NCI-H69 (cell line): ENCODE measurements around the gene COQ3.
"Not testable (repeated sequence)": the region's sequence is repeated elsewhere in the genome, so short reads cannot be mapped to it uniquely, and the experiment has no call there.

Experiments used
- DNase-seq: peaks from one replicate; lab custom pipeline; 2025; lab: John Stamatoyannopoulos, UW

The COQ3 gene

DNA sequence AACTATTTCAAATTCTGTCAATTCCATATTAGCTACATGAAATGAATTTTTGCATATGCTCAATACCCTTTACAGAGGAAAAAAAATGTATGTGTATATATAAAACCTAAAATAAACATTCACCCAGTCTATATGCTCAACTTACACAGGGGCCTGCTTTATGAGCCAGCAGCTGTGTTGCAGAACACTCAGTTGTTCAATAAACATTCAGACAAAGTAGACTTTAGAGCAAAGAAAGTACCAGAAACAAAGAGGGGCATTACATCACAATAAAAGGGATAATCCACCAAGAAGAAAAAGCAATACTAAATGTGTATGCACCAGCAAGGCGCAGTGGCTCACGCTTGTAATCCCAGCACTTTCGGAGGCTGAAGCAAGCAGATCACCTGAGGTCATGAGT is 9.5 kb downstream of the COQ3 start:
- no peak for DNase-seq

- no peak for DNase-seq
Measured at GRCh38 chr6:99378636-99379035, 15.4 kb downstream of the COQ3 start.

- no peak for DNase-seq
Measured at GRCh38 chr6:99369533-99369932, 24.5 kb downstream of the COQ3 start.

DNA sequence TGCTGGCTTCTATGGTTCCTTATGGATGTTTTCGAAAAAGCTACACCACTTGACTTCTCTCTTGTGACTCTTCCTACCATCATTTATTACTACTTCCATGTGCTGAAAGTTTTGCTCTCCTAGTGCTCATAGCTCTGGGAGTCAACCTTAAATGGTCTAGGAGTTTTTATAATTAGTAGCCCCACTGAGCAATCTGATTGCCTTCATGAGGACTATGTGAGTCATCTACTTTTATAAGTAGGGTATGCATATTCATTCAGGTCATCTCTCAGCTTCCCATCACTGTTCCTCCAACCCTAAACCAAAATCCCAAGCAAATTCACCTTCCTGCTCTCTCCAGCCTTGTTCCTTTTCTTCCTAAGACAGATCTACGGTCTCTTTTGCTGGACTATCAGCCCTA is 27.1 kb downstream of the COQ3 start:
- no peak for DNase-seq

DNA sequence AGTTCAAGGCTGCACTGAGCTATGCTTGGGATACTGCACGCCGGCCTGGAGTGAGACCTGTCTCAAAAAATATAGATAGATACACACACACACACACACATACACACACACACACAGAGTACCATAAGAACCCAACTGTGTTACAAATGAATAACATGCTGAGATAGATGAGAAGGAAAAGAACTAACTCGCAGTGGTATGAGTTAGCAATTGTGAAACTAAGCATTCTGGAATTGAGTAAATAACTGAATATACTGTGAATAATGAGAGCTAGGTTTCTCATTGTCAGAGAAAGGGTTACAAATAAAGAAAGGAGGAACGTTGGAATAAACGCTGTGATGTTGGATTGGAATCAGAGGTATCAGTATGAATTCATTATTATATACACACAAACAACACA is 30.0 kb downstream of the COQ3 start:
- DNase-seq, result no peak

GRCh38 chr6:99362678-99363268 is 31.2 kb downstream of the COQ3 start:
- DNase-seq, result no peak

DNA sequence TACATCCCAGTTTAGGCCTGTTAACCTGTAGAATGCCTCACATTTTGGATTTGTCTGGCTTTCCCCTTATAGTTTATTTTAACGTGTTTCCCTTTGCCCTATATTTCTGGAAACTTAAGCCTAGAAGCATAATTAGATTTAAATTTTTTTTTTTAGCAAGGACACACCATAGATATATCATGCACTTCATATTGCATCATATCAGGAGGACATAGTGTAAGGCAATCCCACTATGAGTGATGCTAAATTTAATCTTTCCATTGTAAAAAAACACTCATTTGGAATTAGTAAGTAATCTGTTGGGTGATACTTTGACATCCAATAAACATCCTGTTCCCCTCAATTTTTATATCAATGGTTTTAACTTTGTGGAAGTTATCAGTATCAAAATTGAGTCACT is 34.2 kb downstream of the COQ3 start:
- DNase-seq, result no peak

DNA sequence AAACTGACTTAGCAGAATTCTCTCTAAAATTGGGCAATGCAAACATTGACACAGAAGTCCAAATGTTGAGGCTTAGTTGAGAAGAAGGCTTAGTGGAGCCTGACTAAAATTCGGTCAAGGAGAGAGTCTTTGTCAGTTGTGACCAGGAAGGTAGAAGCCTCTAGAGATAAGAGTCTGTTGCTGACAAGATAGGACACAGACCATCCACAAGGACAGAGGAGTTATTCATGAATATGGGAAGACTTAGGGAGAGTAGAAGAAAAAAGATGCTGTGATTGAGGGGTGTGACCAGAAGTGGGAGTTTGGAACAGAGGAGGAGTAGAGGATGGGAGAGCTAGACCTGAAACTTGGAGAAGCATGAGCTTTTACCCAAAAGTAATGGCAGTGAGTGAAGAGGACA is 37.4 kb downstream of the COQ3 start:
- DNase-seq, result no peak

DNA sequence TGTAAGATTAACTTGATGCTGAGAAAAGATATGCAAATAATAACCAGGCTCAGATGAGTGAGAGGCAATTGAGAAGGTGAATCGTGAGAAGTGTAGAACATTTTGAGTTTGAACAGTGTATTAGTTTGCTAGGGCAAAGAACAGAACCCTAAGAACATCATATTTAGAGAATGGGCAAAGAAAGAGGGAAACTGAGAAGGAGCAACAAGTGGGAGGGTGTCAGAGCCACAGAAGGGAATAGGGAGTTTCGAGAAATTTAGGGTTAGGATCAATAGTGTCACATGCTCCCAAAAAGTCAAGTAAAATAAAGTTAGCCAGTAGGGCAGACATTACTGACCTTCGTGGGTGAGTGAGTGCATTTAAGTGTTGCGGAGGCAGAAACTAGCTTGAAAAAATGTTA is 39.0 kb downstream of the COQ3 start:
- no peak for DNase-seq

- DNase-seq, result no peak
Measured at GRCh38 chr6:99353126-99353525, 40.9 kb downstream of the COQ3 start.

DNA sequence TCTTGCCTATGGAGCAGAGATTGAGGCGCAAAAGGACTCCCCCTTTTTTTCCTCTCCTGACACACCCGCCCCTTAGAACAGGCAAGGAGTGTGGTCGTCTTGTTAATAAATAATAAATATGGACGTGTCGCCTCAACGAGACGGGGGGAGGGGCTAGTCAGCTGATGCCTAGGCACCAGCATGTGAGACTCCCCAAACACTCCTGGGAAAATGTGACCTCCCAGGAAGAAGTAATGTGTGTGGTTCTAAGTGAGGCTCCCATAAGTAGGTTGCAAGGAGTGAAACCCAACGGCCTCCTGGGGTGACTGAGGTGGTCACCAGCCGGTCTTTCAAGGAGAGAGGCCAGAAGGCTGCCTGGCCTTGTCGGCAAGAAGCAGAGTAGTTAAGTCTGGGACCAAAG is 43.4 kb downstream of the COQ3 start:
- peak; percentile 63 for DNase-seq

DNA sequence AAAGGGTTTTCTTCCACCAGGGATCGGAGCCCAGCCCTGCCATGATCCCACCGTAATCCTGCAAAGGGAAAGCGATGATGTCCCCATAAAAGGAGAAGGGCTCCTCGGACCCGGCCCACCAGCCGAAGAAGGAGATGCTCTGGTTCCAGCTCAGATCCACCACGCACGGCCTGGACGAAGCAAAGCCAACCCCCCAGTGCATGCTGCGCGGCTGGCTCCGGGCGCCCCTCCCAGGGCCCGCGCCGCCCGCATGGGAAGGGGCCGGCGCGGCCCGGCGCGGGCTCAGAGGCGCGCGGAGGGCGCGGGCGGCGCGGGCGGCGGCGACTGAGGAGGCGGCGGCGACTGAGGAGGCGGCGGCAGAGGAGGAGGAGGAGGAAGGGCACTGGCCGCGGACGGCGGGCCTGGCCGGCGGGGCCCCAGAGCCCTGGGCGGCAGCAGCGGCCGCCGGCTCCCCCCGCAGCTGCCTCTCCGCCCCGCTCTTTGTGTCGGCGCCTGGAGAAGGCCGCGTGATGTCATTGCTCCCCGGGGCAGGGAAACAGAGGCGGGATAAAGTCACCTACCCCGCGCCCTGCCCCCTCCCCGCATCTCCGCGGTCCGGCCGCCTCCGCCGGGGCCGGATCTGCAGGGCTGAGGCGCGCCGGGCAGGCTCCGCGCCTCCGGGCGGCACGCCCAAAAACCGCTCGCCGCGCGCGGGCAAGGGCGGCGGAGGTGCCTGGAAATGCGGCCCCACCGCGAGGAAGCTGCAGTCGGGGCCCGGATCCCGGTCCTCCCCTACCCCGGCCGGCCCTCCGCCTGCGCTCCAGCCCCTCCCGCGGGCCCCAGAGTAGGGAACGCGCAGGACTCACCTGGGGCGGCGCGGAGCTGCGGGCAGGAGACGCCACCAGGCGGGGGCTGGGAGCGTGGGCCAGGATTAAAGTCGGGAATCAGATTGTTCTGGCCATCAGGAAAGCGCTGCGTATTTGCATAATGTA is 44.5 kb downstream of the COQ3 start, which contains the start of gene FAXC:
Gene FAXC, minus strand, starts transcription at position 504 of the 971 bp plus-strand sequence. Its CDS starts 302 bp downstream, at position 202.
- peak; percentile 92 for DNase-seq

DNA sequence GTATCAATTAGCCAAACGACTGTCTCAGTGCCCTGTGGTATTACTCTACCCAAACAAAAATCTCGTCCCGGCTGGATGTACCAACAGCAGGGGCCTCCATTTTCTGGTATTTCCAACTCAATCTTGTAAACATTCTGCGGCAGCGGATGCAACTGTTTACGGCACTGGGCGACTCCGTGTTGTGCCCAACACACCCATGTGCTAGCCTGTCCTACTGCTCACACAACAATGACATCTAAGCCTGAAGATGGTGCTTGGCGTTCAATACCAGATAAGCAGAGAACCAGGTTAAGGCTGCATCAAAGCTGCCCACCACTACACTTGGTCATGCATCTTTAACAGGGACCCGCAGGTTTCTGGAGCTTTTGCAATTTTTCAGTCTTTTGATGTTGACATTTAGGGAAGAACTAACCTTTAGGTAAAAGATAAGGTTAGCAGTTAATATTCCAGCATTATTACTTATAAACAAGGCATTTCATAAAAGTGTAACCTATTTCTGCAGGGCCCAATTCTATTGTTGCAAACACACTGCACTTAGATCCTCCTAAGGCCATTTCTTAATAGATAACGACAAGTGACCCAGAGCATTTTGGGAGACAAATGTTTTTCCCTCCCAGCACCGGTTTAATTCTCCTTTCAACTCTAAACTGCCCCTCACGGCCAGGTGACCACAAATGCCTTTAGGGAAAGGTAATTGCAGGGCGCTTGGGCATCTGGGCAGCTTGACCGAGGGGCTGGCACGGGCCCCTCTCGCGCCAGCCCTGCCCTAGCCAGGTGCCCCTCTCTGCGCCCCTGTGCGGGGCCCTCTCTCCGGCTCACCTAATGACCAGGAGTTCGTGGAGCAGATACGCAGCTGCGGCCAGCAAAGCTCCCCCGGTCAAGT is 45.5 kb downstream of the COQ3 start:
- peak; percentile 74 for DNase-seq

DNA sequence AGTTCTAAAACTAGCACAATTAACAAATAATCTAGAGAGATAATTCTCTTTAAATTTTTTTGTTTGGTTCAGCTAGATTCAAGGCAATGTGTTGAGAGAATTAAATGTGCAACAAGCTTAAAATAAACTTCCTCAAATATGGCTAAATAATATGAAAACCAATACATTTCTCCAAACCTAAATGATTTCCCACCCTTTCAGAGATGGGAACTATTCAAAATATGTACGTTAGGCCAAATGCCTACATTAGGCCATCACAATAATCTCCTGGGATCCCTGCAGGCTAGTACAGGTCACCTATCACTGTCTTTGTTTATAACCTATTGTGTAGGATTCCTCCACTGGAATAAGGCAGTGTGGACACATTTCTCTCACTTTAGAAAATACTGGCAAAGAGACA is 46.2 kb downstream of the COQ3 start:
- peak; percentile 30 for DNase-seq

- DNase-seq, result no peak
Measured at GRCh38 chr6:99346595-99346994, 47.4 kb downstream of the COQ3 start.

GRCh38 chr6:99345164-99345563 is 48.8 kb downstream of the COQ3 start:
- no peak for DNase-seq

DNA sequence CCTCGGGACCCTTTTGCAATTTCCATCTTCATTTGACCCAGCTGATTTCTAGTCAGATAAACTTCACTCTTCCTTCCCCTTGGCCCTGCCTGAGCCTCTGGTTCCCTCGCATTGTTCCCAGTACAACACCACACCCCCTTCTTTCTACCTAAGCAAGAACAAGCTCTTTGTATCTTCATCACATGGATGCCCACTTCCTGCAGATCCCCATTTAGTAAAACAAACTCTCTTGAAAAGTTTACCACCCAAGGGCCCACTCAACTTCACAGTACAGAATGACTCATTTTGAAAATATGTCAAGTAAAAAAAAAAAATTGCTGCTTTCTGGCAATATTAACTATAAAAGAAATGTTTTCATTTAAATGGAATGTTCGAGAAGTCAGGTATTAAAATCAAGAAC is 49.7 kb downstream of the COQ3 start:
- no peak for DNase-seq

DNA sequence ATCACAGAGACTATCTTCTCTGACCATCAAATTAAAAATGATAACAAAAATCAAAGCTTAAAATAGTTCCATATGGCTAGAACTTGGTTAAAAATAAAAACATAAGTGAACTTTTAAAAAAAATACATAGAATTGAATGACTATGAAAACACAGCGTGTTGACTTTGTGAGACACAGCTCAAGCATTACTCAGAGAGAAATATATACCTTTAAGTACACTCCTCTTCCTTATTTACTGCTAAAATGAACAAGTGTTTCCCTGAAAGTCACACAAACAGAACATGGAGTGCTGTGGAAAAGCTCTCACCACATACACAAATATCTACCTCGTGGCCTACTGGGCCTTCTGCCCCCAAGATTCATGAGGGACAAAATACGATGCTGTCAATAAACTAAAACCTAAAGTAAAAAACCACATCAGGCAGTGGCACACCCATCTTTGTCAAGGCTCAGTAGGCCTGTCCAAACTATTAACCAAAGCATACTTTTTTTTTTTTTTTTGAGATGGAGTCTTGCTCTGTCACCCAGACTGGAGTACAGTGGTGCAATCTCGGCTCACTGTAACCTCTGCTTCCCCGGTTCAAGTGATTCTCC is 52.0 kb downstream of the COQ3 start:
- DNase-seq, result no peak

DNA sequence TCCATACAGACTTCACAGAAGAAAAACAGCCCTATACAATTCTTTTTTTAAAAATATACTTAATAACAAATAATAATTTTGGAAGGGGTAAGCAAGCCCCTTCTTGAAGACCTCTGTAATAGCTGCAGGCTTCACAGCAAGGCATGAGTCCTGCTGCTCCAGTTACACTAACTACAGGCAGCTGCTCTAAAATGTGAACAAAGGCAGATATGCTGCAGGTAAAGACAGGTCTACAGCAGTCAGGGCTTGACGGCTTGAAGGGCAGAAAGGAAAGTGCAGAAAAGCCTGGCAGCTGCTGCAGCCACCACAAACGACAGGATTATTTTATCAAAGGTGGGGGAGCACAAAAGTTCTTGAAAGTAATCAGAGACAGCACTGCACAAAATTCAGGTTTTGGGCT is 55.8 kb downstream of the COQ3 start:
- no peak for DNase-seq

GRCh38 chr6:99335298-99335697 is 58.7 kb downstream of the COQ3 start:
- DNase-seq, result not testable (repeated sequence)

- peak; percentile 74 for DNase-seq
Measured at GRCh38 chr6:99334526-99335127, 59.4 kb downstream of the COQ3 start.

GRCh38 chr6:99333068-99333467 is 60.9 kb downstream of the COQ3 start:
- DNase-seq, result no peak
